HEK293T (cell line): Measurements from ENCODE around the gene SKIC2.
"Not testable (repeated sequence)": the region's sequence is repeated elsewhere in the genome, so short reads cannot be mapped to it uniquely, and the experiment has no call there.

Source experiments
- SP1 ChIP-seq: fragments of 450-650 bp; IDR thresholded peaks from 2 replicates; pipeline ENCODE4 v1.6.1; 2017
- ZNF384 ChIP-seq: fragments of 450-650 bp; IDR thresholded peaks from 2 replicates; pipeline ENCODE4 v1.6.1; 2016

DNA sequence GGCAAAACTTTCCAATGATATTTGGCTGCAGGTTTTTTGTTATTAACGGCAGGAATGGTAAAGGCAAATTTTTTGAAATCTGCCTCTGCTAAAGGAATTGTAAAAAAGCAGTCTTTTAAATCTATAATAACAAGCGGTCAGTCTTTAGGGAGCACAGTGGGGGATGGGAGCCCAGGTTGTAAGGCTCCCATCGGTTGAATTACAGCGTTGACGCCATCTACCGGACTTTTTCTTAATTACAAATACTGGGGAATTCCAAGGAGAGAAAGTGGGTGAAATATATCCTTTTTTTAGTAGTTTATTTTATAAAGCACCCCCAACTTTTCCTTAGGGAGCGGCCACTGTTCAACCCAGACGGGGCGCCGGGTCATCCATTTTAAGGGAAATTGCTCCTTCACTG lies 30.4 kb downstream of the SKIC2 start:
- TF ChIP-seq SP1, ZNF384: not testable (repeated sequence)
